Hypothalamus (tissue), 51 donors: Measurements from ENCODE around the gene HIRA.
"Not testable (repeated sequence)": the region's sequence is repeated elsewhere in the genome, so short reads cannot be mapped to it uniquely, and the experiment has no call there.

Source experiments
- DNase-seq, 51 donors: peaks; one replicate each; lab custom pipeline; 2025; lab: John Stamatoyannopoulos, UW

The HIRA gene

GRCh38 chr22:19393704-19394103 is 37.8 kb downstream of the HIRA start:
- no peak for DNase-seq

DNA sequence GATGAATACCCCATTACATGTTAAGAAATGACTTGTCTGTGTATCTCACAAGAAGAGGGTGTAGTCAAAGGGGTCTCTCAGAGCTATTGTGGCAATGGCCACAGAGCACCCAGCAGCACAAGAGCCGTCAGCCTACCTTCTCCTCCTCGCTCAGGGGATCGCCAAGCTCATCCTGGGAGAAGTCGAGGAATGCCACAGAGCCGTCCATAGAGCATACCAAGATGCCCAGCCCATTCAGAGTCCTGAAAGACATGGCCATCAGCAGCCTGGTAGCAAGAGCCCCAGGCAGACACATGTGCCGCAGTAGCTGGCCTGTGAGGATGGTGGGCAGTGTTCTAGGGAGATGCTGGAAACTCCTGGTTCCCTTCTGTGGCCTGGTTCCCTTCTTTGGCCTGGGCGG is 44.0 kb downstream of the HIRA start:
- no peak for DNase-seq

DNA sequence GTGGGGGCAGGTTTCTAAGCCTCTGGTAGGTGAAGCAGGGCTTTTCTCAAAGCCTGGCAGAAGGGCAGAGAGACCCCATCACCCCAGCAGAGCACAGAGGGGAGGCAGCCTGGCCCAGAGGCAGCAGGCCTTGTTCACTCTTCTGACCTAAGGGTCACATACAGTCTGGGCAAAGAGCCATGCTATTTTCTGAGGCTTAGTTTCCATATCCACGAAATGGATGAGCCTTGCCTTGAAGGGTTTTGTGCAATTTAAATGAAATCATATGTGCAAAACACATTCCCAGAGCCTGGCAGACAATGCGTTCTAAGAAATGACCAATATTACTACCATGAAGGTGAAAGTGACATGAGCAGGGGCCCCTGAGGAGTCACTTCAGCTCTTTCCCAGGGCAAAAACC is 44.5 kb downstream of the HIRA start:
- DNase-seq = no peak

DNA sequence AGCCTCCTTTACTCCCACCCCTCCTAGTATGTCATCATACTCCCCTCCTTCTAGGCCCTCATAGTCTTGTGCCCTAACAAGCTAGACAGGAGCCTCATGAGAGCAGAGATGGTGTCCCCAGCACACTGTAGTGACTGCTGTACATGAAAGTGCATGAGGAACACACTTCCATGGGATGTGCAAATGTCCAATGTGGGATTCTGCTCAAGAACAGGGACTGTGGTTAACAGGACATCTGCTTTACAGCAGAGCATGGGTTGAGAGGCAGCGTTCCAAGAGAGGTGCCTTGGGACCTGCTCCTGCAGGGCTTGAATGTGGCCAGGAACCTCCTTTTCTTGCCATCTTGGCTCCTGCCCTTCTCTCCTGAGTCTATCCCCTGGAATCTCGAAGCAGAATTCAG is 45.3 kb downstream of the HIRA start:
- DNase-seq = no peak

DNA sequence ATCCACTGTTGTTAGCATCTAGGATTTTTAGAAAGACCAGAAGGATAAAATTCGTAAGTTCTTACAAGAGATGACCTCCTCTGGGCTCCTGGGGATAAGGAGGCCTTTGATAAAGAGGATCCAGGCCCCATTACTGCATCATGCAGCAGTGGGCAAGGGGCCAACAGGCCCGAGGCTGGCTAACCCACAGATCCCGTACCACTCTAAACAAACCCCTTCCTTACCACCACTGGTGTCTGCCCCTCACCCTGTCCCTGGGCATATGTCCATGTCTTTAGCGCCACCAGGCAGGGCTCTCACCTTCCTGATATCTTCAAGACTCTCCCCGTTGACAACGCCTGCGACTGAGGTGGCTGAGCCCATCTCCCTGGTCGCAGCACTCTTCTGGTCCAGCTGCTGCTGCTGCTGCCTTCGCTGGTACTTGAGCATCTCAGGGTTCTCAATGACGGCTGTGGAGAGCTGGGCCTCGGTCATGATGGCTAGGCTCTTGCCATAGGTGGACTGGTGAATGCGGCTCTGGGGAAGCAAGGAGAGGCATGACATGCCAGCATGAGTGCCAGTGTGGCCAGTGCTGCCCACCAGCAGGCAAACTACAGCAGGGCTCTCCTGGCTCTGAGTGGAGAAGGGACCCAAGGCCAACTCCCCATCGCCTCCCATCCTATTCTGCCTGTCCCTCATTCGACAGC is 46.2 kb downstream of the HIRA start:
- DNase-seq = no peak

DNA sequence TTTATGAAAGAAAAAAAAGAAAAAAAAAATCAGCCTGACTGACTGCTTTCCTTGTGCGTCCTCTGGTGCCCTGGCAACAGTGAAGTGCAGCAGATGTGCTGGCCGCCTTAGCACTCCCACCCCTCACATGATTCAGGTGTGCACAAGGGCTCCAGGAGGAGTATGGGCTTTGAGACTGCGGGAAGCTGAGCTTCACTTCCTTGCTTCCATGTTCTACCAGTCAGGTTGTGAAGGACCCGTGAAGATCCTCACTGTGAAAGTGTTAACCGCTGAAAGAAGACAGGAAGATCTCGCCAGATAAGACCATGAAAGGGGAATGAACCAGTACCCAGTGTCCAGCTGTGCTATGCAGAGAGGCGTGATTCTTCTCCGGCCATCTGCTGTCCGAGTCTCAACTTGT is 48.2 kb downstream of the HIRA start:
- DNase-seq = no peak

- no peak for DNase-seq
These were observed 49.3 kb downstream of the HIRA start for GRCh38 chr22:19382240-19382639.

DNA sequence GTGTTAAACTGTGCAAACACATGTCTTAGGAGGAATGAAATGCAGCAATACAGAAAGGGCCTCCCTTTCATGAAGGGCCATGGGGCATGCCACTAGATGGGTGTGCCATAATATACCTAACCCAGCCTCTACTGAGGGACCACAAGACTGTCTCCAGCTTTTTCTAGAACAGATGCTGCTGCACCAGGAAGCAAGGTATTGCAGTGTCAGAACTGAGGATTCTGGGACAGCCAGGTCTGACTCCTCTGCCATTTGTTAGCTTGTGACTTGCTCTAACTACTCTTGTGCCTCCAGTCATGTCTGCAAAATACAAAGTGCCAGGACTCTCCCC is 53.2 kb downstream of the HIRA start:
- no peak for DNase-seq

GRCh38 chr22:19377565-19378343 is 53.8 kb downstream of the HIRA start:
- DNase-seq = no peak

DNA sequence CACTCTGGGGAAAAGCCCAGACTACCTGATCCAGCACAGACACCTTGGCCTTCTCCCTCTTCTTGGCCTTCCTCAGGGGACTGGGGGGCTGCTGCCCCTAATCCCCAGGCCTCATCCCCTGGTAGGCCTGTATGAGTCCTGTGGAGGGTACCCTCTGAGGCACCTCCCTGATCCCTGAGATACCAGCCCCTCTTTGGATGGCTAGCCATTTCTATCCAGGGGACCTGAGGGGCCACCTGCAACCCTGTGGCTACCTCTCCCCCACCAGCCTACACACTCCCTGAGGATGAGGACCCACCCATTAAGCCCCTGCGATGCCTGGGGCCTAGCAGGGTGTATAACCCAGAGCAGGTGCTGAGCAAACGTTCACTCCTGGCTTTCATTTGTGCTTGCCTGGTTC is 54.6 kb downstream of the HIRA start:
- no peak for DNase-seq

DNA sequence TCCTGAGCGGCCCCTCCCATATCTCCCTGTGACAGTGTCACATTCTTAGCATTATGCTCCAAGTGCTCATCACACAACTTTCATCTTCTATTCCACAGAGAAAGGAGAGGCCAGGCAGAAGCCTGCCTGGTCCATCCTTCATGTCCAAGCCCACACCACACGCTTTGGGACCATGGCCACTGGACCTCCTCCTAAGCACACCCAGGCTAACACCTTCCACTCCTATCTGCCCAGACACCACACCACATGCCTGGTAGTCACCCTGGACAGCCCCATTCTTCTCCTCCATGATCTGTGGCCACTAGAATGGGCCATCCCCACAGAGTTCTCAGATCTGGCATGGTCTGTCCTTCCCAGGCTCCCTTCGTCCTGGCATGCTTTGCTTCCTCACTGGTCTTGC is 55.3 kb downstream of the HIRA start:
- no peak for DNase-seq

GRCh38 chr22:19375435-19375834 is 56.1 kb downstream of the HIRA start:
- DNase-seq = no peak

DNA sequence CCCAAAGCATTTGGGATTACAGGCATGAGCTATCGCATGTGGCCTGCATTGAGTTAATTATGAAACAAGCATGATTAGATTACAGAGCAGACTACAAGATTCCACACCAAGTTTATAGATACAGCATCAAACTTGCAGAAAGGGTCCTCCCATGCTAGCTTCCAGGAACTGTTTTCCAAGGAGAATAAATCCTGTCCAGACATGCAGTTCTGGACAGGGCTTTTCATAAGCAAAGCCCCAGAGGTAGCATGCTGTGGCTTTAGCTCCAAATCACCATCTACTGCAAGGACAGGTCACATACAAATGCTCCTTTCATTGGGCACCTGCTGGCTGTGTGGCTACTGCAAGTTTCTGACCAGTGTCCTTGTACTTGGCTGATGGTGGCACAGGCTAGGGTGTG is 57.1 kb downstream of the HIRA start:
- DNase-seq = no peak

GRCh38 chr22:19373450-19373849 is 58.1 kb downstream of the HIRA start:
- DNase-seq = no peak

GRCh38 chr22:19371893-19372292 is 59.6 kb downstream of the HIRA start:
- no peak for DNase-seq

GRCh38 chr22:19368876-19369275 is 62.7 kb downstream of the HIRA start:
- DNase-seq = no peak

- no peak for DNase-seq
These were observed 63.7 kb downstream of the HIRA start for GRCh38 chr22:19367763-19368367.

DNA sequence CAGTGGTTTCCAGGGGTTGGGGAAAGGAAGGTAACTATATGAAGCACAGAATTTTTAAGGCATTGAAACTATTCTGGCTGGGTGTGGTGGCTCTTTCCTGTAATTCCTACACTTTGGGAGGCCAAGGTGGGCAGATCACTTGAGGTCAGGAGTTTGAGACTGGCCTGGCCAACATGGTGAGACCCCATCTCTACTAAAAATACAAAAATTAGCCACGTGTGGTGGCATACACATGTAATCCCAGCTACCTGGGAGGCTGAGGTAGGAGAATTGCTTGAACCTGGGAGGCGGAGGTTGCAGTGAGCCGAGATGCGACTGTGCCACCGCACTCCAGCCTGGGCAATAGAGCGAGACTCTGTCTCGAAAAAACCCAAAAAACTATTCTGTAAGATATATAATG is 68.0 kb downstream of the HIRA start:
- DNase-seq = not testable (repeated sequence)

GRCh38 chr22:19361501-19362103 is 69.9 kb downstream of the HIRA start:
- no peak for DNase-seq

DNA sequence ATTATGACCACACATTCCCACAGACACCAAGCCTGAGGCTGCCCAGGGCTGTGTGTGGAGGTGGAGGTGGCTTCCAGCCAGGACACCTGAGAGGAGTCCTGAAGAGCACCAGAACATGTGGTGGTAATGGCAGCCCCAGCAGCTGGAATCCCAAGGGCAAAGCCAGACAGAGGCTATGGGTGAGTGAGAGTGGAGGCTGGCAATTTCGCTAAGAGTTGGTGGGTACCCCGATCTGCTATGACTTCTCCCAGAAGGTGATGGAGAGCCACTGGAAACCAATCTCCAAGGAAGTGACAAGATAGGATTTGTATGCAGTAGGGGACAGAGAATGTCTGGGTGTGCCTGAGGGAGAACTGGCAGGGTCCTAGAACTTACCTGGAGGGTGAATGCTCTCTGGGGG is 70.7 kb downstream of the HIRA start:
- DNase-seq = no peak

DNA sequence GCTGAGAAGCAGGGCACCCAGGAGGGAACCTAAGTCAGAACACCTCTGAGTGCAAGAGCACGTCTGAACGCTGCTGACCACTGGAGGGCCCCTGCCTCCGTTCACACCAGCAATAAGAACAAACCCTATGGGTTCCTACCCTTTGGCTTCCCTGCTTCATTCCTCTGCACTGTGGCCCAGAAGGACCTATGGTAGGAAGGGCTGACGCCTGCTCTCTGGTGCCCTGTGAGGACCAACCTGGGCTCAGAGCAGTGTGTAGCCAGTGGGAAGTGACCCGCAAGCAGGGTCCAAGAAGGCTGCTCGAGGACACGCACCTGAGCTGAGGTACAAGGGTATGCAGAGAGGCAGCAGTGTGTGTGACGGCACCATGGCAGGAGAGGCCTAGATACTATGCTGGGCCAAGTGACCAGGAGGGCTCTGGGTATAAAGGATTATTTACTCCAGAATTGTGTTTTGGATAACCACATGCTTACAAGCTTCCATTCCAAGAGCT is 71.2 kb downstream of the HIRA start:
- no peak for DNase-seq
